NCI-H146 treated with DMSO at 0.1 percent for 48 hours (cell line): ENCODE measurements around the gene KCNA1.

Experiments
- DNase-seq: peaks from one replicate; lab custom pipeline; 2025; ENCODE audit not compliant: unreplicated experiment; lab: John Stamatoyannopoulos, UW

The KCNA1 gene

DNA sequence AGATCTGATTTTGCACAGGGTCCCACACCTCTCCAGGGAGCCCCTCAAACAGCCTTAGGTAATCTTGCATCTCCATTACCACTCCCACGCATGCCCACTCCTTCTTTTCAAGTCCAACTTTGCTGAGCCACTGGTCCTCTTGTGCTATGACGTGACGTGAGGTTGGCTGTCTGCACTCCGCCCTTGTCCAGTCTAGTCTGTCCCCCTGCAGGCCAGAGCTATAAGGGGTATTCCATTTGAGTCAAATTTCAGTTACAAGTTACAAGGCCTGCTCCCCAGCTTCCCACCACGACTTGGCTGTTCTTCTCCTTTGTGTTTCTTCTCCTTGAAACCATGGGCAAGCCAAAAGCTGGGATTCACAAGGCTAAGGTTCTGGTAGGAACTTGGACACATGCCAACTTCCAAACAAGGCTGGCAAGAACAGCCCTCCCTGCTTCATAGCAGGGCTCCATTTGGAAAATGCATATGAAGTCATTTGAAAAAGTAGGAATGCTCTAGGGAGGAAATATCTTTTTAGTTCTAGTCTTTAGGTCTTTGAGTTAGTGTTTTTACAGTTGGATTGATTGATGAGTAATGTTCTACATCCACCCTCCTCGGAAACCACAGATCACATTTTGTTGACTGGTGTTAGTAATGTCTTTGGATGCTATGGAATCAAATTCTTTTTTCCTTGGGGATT, 49.1 kb downstream of the KCNA1 start:
- no peak for DNase-seq

DNA sequence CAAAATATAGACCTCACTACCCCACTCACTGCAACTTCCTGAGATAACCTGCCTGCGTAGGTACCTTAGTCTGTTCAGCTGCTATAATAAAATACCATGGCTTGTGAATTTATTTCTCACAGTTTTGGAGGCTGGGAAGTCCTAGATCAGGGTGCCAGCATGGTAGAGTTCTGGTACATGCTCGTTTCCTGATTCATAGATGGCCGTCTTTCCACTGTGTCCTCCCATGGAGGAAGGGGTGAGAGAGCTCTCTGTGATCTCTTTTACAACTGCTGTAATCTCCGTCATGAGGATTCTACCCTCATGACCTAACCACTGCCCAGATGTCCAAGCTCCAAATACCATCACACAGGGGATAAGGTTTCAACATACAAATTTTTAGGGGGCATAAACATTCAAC, 49.7 kb downstream of the KCNA1 start:
- no peak for DNase-seq

GRCh38 chr12:4960030-4960429, 50.3 kb downstream of the KCNA1 start:
- DNase-seq: no peak

DNA sequence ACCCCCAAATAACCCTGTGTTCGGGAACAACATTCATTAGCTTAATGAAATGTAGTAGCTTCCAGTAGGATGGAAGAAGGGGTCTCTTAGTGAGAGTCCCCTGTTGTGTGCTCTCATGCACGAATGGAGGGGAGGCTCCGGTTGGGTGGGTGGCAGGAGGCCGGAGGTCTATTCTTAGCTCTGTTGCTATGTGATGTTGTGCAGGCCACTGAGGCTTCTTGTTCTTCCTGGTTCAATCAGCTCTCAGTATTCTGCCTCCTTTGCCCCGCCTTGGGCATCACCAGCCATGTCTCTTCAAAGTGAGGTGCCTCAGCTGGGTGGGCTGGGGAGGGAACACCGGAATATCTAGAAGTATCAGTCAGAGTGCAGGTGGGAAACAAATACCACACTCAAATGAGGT, 50.8 kb downstream of the KCNA1 start:
- no peak for DNase-seq

DNA sequence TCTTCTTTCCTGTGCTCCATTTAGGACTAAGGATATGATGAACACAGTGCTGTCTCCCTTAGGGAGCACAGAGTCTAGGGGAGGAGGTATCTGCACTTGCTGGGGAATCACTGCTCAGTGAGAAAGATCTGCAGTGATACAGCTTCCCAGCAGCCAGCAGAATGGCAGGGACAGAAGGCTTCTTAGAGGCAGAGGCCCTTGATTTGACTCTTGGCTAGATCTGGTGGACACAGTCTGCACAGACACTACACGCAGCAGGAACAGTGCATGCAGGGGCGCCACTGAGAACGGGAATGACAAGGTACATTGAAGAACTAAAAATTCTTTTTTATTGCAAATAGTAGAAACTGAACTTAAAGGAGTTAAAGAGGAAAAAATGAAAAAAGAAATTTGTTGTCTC, 51.6 kb downstream of the KCNA1 start:
- no peak for DNase-seq

DNA sequence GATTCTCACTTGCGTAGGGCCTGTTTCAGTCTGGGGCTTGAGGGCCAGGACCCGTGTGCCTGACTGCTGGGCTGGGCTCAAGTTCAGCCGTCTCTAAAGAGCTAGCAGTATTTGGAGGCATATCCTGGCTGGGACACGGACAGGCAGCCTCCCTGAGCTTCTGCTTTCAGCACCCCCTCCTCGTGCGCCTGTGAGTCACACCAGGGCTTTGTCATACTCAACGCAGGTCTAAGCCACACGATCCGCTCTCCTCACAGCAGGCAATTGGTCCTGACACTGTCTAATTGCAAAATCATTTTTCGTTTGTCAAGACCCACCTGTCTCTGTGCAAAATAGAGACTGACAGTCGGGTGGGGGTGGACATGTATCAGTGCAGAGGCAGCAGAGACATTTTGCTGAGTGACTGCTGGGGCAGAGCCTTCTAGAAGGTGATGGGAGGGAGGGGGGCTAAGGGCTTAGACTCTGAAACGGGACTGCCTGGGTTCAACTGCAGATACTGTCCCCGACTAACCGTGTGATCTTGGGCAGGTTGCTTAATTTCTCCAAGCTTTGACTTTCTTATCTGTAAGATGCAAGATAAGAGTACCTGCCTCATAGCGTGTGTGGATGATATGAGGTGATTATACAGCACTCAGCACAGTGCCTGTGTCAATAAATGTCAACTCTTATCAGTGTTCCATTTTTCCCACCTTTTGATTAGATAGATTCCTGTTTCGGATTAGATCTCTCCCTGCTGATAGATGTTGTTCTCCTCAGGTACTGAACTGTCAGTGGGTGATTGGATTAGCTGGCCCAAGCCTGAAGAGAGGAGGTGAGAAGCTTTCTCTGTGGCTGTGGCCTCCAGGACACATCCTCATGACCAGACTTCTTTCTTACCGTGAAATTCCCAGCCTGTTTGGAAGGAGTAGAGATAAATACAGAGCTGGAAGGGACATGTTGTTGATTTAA, 53.1 kb downstream of the KCNA1 start:
- DNase-seq: peak; percentile 97
